ENCODE data around the gene NREP. TPM values are rescaled to one million over a fixed set of nuclear protein-coding genes. Genes with fewer than 3 reads are reported as not detected.

Gene NREP
- total and polyA plus RNA-seq, 2 donors (not counting 3 experiments of a cell fraction or from before 2014, with no cell fraction given): 96.7 to 112 TPM

DNA sequence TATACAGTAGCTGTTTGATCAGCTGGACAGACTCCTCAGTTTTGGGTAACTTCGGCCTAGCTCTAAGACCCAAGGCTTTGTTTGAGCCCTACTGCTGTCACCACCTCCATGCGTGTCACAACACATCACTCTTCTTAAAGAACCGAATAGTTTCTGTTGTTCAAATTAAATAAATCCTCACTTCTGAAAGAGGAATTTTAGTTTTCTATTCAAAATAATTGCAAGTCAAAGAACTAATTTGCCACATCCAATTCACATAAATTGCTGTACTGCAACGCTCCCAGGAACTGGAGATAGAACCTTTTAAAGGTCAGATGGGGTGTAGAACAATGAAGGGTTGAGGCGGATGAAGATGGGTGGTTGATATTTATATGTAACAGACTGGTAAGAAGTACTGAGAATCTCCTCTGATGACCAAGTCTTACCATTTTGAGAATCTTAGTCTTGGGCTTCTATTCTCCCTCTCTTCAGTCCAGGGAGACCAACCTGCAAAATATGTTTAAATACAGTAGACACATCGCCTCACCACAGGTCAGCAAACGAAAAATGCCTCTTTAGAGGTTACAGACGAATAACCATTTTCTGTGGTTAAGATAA lies 1.6 kb downstream of the NREP start:
- no TSS peak for BruUV-seq (replicated peaks)
- DNase-seq (ENCODE audit: low read depth, low spot score): no peak
- no peak for FAIRE-seq
- intact Hi-C loops (cut with micrococcal nuclease) (loop anchor here (5.0 to 10.0 kb wide), 3 partner anchors 407 to 1021 kb away; partner anchors contain the start of gene SLC25A46), dilution Hi-C loops (cut with MboI; ENCODE audit: extremely low pct_ligation_motif_present, low sequenced_read_pairs) (no loop called here)
- H3K9ac ChIP-seq (replicated peaks; ENCODE audit: extremely low read depth, insufficient read depth, low read length): peak overlapping the region; percentile 100
- H3K36me3 ChIP-seq (ENCODE audit: control insufficient read depth in 2 of 2, extremely low read depth in 1 of 2, insufficient read depth in 2 of 2, low read length in 2 of 2): no peaks in the 10 kb centered on the region
- H3K4me2 ChIP-seq (ENCODE audit: insufficient read depth, low read length): peak overlapping the region; percentile 97
- H4K20me1 ChIP-seq (replicated peaks; ENCODE audit: control insufficient read depth, extremely low read depth, insufficient read depth, low read length): no peaks in the 10 kb centered on the region
- peak overlapping the region; percentile 97 for H3K27ac ChIP-seq (ENCODE audit: insufficient read depth, low read depth, low read length)
- H3K27me3 ChIP-seq (ENCODE audit: control insufficient read depth in 2 of 2, insufficient read depth in 2 of 2, low read length in 2 of 2): no peaks in the 10 kb centered on the region
- H3K9me1 ChIP-seq (replicated peaks; ENCODE audit: control insufficient read depth, extremely low read depth, insufficient read depth, low read length): no peaks in the 10 kb centered on the region
- TF ChIP-seq CTCF (IDR thresholded peaks at IDR 0.05; ENCODE audit: extremely low read depth in 1 of 2, insufficient read depth in 1 of 2, low read depth in 1 of 2, low read length in 2 of 2): no peak
- TF ChIP-seq MAX (IDR thresholded peaks at IDR 0.05; ENCODE audit: insufficient read depth, insufficient read length): no peak
- no peak for TF ChIP-seq POLR2A (IDR thresholded peaks at IDR 0.05; ENCODE audit: low read depth, low read length)
- TF ChIP-seq EZH2 (IDR thresholded peaks at IDR 0.05; ENCODE audit: borderline replicate concordance, low read depth, low read length, severe bottlenecking): no peak
- TF ChIP-seq POLR2AphosphoS5 (IDR thresholded peaks at IDR 0.05; ENCODE audit: insufficient read depth, low read depth, low read length): no peak
- TF ChIP-seq FOS (IDR thresholded peaks at IDR 0.05; ENCODE audit: borderline replicate concordance, insufficient read depth, low read length): no peak
- TF ChIP-seq MYC (IDR thresholded peaks at IDR 0.05; ENCODE audit: low read depth, low read length): no peak
- no peak for TF ChIP-seq JUN (IDR thresholded peaks at IDR 0.05; ENCODE audit: borderline replicate concordance, insufficient read depth, insufficient read length, low read depth)
- no peak for TF ChIP-seq GATA2 (IDR thresholded peaks at IDR 0.05; ENCODE audit: insufficient read depth, insufficient read length, low read depth, low read length)
- CTCF ChIA-PET: interaction anchor here (0.9 to 1.8 kb wide), 7 partner anchors 12 to 296 kb away, joined by 3 to 16 read pairs (median 3); no protein-coding TSS in a partner anchor
- H3K9me3 ChIP-seq (replicated peaks; ENCODE audit: control insufficient read depth, insufficient read depth, low read length): no peaks in the 10 kb centered on the region
- H2AFZ ChIP-seq (ENCODE audit: low read depth, low read length): no peak overlapping the region
- peaks cover 36% of the 10 kb centered on the region for H3K79me2 ChIP-seq (ENCODE audit: control insufficient read depth, insufficient read depth, low read length)
- H3K4me3 ChIP-seq (replicated peaks in 1 of 3; ENCODE audit: insufficient read depth in 1 of 3, low read depth in 1 of 3, low read length in 3 of 3): peak overlapping the region; percentile 80 to 100 (median 100)
- POLR2A ChIA-PET: interaction anchor here (1.3 kb wide), 1 partner anchor 193 kb away, joined by 3 read pairs; no protein-coding TSS in a partner anchor
- peaks cover 29% of the 10 kb centered on the region for H3K4me1 ChIP-seq (ENCODE audit: control insufficient read depth, extremely low read depth, insufficient read depth, low read length)

Data from endothelial cell of umbilical vein (primary cell).